ENCODE results near the gene KRTAP25-1.

Gene KRTAP25-1

GRCh38 chr21:30289215-30289614, at the start of gene KRTAP25-1:
KRTAP25-1 (minus strand) TSS chr21:30289514; CDS start chr21:30289490, 24 bp downstream.
- no peak for DNase-seq

DNA sequence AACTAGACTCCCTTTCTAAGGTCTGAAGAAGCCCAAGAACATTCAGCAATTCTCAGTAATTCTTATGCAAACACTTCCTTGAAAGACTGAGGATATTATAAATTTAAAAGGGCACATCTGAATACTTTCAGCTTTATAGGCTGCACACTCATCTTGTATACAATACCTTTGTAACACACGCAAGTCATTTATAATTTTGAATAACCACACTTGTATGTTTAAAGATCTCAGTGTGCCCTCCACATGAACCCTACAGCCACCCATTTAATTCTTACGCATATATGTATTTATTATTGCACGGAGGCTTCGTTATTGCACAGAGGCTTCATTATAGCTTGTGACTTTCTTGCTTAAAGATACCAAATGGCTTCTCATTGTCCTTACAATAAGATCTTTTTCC, 49.4 kb upstream of the KRTAP25-1 start:
- no peak for DNase-seq

GRCh38 chr21:30337772-30338171, 48.5 kb upstream of the KRTAP25-1 start:
- DNase-seq = no peak

DNA sequence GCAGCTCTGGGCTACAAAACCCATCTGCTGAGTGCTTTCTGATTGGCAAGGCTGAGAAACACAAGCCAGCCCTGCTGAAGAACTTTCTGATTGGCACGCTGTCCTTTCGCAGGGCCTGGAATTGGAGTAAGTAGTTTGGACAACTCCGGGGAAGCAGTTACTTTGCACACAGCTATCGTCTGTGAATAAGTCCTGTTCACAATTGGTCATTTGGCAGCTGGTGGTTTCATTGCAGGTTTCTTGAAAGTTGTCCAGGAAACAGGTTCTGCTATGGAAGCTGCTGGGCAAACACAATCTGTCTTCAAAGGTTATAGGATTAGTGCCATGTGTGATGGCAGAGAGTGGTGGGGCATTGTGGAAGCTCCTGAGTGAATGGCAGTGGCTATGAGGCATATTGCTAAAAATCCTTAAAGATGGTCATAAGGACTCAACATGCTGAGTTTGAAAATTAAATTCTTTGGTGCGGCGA, 48.0 kb upstream of the KRTAP25-1 start, which contains the start of gene KRTAP27-1:
Gene KRTAP27-1, minus strand, starts transcription at position 419 of the 469 bp plus-strand sequence. Its CDS starts 26 bp downstream, at position 393.
- no peak for DNase-seq

GRCh38 chr21:30336596-30336995, 47.3 kb upstream of the KRTAP25-1 start:
- DNase-seq = peak; percentile 43

DNA sequence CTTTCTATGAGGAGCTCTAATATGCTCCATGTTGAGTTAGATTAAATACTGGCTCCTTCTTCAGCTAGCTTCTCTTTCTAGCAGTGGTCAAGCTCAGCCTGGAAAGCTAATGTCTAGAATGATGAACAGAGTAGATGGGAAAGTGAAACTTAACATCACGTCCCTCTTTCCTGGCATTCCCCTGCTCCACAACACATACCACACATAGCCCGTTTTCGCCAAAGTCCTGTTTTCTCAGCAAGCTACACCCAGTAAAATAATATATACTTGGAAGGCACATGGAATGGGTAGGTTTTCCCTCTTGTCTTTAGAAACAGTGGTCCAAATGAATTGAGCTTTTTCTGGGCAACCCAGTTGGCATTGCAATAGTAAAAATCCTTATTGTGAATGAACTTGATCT, 44.4 kb upstream of the KRTAP25-1 start:
- no peak for DNase-seq

DNA sequence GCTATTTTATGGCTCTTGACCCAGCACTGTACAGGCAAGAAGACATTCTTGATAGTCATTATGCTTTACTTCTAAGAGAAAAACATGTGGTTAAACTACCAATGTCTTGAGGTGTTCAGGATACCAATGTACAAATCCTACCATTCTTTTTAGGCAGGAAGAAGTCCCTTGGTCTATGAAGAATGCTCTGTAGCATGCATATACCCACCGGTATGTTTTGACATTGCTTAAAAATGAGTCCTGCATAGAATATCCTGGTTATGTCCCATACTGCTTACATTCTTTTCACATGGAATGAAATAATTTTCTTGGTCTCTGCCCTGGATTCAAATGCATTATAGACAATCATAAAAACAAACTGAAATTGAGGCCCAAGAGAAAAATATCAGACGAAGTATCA, 43.4 kb upstream of the KRTAP25-1 start:
- no peak for DNase-seq

DNA sequence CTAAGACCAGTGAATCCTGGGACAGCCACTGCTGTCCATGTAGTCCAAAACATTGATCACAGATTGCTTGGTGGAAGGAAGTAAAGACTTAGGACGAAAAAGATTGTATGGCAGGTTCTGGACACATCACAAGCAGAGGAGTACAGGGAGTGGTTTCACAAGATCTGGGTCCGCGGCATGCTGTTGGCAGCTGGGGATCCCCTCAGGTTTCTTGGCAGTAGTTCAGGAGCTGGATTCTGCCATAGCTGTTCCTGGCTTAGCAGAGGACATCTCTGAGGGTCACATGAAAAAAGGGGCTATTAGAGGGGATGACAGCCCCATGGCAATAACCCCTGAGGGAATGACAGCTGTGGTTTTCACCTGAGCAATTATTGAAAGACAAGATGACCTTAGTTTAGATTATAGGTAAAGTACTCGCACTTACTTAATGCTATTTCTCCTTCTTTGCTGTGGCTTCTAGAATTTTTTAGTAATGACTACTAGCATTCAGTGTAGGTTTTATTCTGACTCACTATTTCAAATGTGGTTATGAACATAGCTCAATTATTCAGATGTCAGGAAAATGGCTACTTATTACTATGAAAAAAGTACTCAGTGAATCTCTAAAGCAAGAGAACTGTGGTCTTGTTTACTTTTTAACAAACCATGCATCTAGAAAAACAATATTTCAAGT, 40.0 kb upstream of the KRTAP25-1 start:
- peak; percentile 68 for DNase-seq

DNA sequence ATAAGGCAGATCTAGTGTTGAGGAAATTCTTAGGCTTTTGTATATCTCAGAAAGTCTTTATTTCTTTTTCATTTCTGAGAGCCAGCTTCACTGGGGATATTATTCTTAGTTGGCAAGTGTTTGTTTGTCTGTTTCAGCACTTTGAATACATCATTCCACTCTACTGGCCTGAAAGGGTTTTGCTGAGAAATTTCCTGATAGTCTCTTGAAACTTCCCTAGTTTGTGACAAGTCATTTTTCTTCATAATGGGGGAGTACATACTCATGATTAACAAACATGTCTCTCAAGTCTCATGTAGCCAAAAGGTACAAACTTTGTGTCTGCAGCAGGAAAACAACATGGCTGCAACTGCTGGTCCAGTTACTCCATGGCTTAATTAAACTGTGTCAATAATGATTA, 37.1 kb upstream of the KRTAP25-1 start:
- no peak for DNase-seq

DNA sequence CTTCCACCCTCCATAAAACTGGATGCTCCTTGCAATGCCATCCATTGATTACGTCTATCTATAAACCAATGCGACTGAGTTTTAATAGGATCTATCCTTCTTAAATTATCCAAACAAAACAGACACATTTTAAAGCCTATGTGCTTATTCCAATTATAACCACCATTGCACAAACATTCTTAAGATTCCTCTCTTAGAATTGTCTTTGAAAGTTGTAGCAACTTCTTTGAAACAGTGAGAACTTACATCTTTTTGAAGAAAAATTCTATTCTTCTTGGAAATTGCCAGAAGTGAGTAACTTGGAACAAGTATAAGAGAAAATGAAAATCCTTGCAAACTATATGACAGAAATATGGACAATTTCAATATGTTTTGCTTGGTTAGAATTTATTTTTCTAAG, 30.9 kb upstream of the KRTAP25-1 start, which contains the start of gene KRTAP26-1:
Gene KRTAP26-1, minus strand, starts transcription at position 101 of the 400 bp plus-strand sequence. CDS start 280 bp downstream, outside the sequence.
- DNase-seq = no peak

- DNase-seq = no peak
Measured at GRCh38 chr21:30315701-30316100, 26.4 kb upstream of the KRTAP25-1 start.

DNA sequence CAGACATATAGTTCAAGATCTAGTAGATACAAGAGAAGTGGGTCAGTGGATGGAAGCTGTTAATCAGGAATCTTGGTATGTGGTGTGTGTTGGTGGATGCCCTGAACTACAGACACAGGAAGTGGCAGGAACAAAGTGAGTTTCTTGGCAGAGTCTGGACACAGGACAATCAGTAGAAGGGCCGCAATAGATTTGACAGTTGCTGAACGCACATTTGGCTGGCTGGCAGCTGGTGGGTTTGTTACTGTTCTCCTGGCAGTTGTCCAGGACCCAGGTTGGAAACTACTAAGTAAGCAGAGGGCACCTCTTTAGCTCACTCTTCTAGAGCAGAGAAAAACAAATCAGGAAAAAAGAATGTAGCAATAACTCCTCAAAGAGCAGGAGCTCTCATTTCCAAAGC, 17.6 kb upstream of the KRTAP25-1 start:
- DNase-seq = no peak

GRCh38 chr21:30305136-30305535, 15.8 kb upstream of the KRTAP25-1 start:
- DNase-seq = no peak

GRCh38 chr21:30282850-30283249, 6.5 kb downstream of the KRTAP25-1 start, which contains the start of gene KRTAP24-1:
KRTAP24-1 (minus strand) TSS chr21:30282950; CDS start chr21:30282932, 18 bp downstream.
- no peak for DNase-seq

DNA sequence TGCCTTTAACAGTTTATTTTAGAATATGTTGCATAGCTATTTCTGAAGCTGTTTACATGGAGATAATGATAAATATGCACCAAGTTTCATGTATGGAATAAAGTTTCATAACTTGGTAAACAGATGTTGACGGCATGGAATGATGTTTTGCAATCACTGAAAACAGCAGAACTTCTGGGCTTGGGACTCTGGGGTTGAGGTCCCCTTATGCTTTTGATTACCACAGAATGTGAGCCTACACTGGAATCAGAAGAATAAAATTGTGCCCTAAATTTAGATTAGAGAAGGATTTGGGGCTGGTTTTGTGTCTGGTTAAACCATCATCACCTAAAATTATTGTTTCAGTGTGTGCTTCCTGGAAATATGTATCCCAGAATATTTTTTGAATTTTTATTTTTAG, 17.7 kb downstream of the KRTAP25-1 start:
- DNase-seq = no peak

DNA sequence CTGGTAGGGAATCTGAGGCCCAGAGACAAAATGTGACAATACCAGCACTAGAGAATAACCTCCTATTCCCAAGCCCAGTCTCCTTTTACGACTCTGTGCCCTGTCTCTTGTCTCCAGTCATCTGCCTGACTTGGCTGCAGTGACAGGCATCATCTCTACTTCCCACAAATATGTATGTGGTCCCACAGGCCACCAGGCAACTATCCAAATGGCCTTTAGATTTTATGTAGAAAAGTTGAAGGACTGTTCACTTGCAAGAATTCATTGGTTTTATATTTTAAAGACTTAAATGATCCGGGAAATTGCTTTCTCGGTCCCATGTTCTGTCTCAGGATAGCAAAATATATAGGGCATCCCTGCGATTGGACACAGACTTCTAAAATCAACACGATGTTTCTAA, 18.2 kb downstream of the KRTAP25-1 start:
- no peak for DNase-seq

GRCh38 chr21:30269803-30270530, 19.3 kb downstream of the KRTAP25-1 start:
- no peak for DNase-seq

GRCh38 chr21:30268608-30269197, 20.6 kb downstream of the KRTAP25-1 start:
- DNase-seq = no peak

GRCh38 chr21:30257773-30258172, 31.5 kb downstream of the KRTAP25-1 start:
- DNase-seq = peak; percentile 18

GRCh38 chr21:30256100-30256499, 33.2 kb downstream of the KRTAP25-1 start:
- DNase-seq = no peak

- no peak for DNase-seq
Measured at GRCh38 chr21:30255679-30256078, 33.6 kb downstream of the KRTAP25-1 start.

GRCh38 chr21:30251781-30252180, 37.5 kb downstream of the KRTAP25-1 start:
- DNase-seq = peak; percentile 68

GRCh38 chr21:30249936-30250335, 39.4 kb downstream of the KRTAP25-1 start:
- DNase-seq = no peak

DNA sequence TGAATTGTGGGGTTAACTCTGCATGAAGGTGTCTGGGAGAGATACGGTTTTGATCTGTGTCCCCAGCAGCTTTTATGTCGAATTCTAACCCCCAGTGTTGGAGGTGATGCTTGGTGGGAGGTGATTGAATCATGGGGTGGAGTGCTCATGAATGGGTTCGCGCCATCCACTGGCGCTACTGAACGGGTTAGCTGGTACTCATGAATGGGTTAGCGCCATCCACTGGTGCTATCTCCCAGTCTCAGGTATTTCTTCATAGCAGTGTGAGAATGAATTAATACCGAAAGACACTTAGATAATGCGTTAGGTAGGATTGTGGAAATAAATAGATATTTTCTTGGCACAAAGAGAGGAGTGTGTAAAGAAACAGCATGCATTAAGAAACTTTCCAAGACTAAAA, 40.5 kb downstream of the KRTAP25-1 start:
- no peak for DNase-seq
